Testis (tissue), 3 donors: ENCODE results near the gene ADAD2. TPM values are rescaled to one million over a fixed set of nuclear protein-coding genes. Genes with fewer than 3 reads are reported as not detected.

Experiments
- DNase-seq: peaks from one replicate; pipeline ENCODE4 v3.0.0-alpha.2; 2019
- H3K27ac ChIP-seq, 2 donors: fragments of 200-600 bp; sonication (generic); one replicate each; pipeline ENCODE4 v1.5.1; 2019
- H3K27me3 ChIP-seq: fragments of 200-600 bp; sonication (generic); one replicate; pipeline ENCODE4 v1.5.1; 2019
- H3K36me3 ChIP-seq: fragments of 200-600 bp; sonication (generic); one replicate; pipeline ENCODE4 v1.5.1; 2017; ENCODE audit warnings: low read depth; ENCODE audit errors: missing control alignments
- H3K4me1 ChIP-seq: fragments of 200-600 bp; sonication (generic); one replicate; pipeline ENCODE4 v1.5.1; 2019
- H3K4me3 ChIP-seq, 2 donors: fragments of 200-600 bp; sonication (generic); one replicate each; pipeline ENCODE4 v1.5.1; 2017 to 2019
- H3K9me3 ChIP-seq: fragments of 200-600 bp; sonication (generic); one replicate; pipeline ENCODE4 v1.5.1; 2017
- CTCF ChIP-seq, 3 experiments: fragments of 450-650 bp in 2 of 3; fragments of 200-600 bp in 1 of 3; sonication (generic) in 1 of 3; IDR thresholded peaks; one replicate each; pipeline ENCODE4 v1.5.1; 2016 to 2019; ENCODE audit warnings: antibody characterized with exemption in 3 of 3, mild to moderate bottlenecking in 2 of 3, moderate library complexity in 1 of 3
- POLR2A ChIP-seq: fragments of 450-650 bp; IDR thresholded peaks from one replicate; pipeline ENCODE4 v1.6.1; 2017; ENCODE audit warnings: antibody characterized with exemption, mild to moderate bottlenecking, moderate library complexity
- WGBS, 2 donors: methylation state at CpG; one replicate each; pipeline ENCODE4 v1.1.5; 2018; 5-methylcytosine and 5-hydroxymethylcytosine counted together
- intact Hi-C: fragments of 100-400 bp; cut with DNase I; formaldehyde crosslinking; loops from one replicate; pipeline ENCODE4 v1.15.1; 2023; ENCODE audit warnings: low total_unique reads
- polyA plus RNA-seq: library from polyadenylated mRNA; stranded (reverse); fragments of 350-450 nt; fragmentation: Illumina TruSeq; extraction: RNeasy Lipid Tissue Mini Kit (QIAGEN cat#74804); gene quantifications from one replicate; pipeline ENCODE4 v1.2.3, GENCODE V29; 2014; ENCODE audit warnings: low read depth, low replicate concordance; ENCODE audit not compliant: insufficient read depth
- total RNA-seq, 2 donors: library from RNA; depleted of rRNA; stranded (reverse); fragments of >200 nt; gene quantifications; one replicate each; pipeline ENCODE4 v1.2.3, GENCODE V29; 2016

Gene ADAD2
- total and polyA plus RNA-seq, 3 donors from 2014 or later = 98.4 to 174 (median 133) TPM

GRCh38 chr16:84183911-84184591, 6.9 kb upstream of the ADAD2 start:
- WGBS, 2 donors = 74 to 82% methylated on average over 10 to 11 of the region's 11 CpGs
- Histone ChIP-seq H3K4me1 (peaks cover 30% of the 10 kb centered on the region), H3K4me3 (no peak overlapping the region), H3K27ac (peak overlapping the region; percentile 33 to 50), H3K27me3 (no peaks in the 10 kb centered on the region), H3K36me3 (no peaks in the 10 kb centered on the region), H3K9me3 (no peaks in the 10 kb centered on the region)
- TF ChIP-seq POLR2A = no peak
- peak in 2 of 3 experiments; percentile 17 to 38 for TF ChIP-seq CTCF (IDR thresholded peaks at IDR 0.05)
- intact Hi-C loops = loop anchor here (10.0 kb wide), 1 partner anchor 219 kb away; the partner anchor contains the start of gene NECAB2
- no peak for DNase-seq

GRCh38 chr16:84184775-84185174, 6.2 kb upstream of the ADAD2 start:
- Histone ChIP-seq H3K4me3 (no peak overlapping the region), H3K4me1 (peaks cover 30% of the 10 kb centered on the region), H3K36me3 (no peaks in the 10 kb centered on the region), H3K9me3 (no peaks in the 10 kb centered on the region), H3K27ac (peak overlapping the region; percentile 33 to 50), H3K27me3 (no peaks in the 10 kb centered on the region)
- TF ChIP-seq POLR2A = no peak
- DNase-seq = no peak
- WGBS, 2 donors = 34 to 36% methylated on average over 9 to 10 of the region's 10 CpGs
- intact Hi-C loops = loop anchor here (10.0 kb wide), 1 partner anchor 220 kb away; the partner anchor contains the start of gene NECAB2

- peaks cover 30% of the 10 kb centered on the region for H3K4me1 ChIP-seq
- no peaks in the 10 kb centered on the region for H3K9me3 ChIP-seq
- DNase-seq = peak; percentile 97
- WGBS, 2 donors = 2 to 9% methylated on average over 14 to 55 of the region's 55 CpGs
- TF ChIP-seq CTCF (IDR thresholded peaks at IDR 0.05) = peak; percentile 92 to 97 (median 94)
- TF ChIP-seq POLR2A = no peak
- intact Hi-C loops = loop anchor here (10.0 kb wide), 1 partner anchor 222 kb away; the partner anchor contains the start of gene NECAB2
- H3K4me3 ChIP-seq = peak within 1 kb of the TSS; percentile 81 to 98
- no peaks in the 10 kb centered on the region for H3K27me3 ChIP-seq
- peak within 1 kb of the TSS; percentile 46 to 67 for H3K27ac ChIP-seq
- no peaks in the 10 kb centered on the region for H3K36me3 ChIP-seq
Observed at GRCh38 chr16:84186685-84187437, 4.1 kb upstream of the ADAD2 start, which contains the start of gene TAF1C. Gene TAF1C, minus strand, starts transcription at chr16:84187057. Its CDS starts 2,069 bp downstream, at chr16:84184988.

GRCh38 chr16:84191466-84191865, 509 bp downstream of the ADAD2 start:
- no peak overlapping the region for H3K27ac ChIP-seq
- H3K4me1 ChIP-seq = no peaks in the 10 kb centered on the region
- intact Hi-C loops = no loop called here
- H3K9me3 ChIP-seq = no peaks in the 10 kb centered on the region
- DNase-seq = no peak
- no peaks in the 10 kb centered on the region for H3K36me3 ChIP-seq
- H3K4me3 ChIP-seq = peak overlapping the region; percentile 38 to 61
- TF ChIP-seq CTCF (IDR thresholded peaks at IDR 0.05) (no peak), POLR2A (no peak)
- H3K27me3 ChIP-seq = no peaks in the 10 kb centered on the region
- 80 to 81% methylated on average over 3 to 16 of the region's 16 CpGs for WGBS, 2 donors

GRCh38 chr16:84193480-84193879, 2.5 kb downstream of the ADAD2 start:
- no peak for TF ChIP-seq CTCF (IDR thresholded peaks at IDR 0.05)
- no peak for TF ChIP-seq POLR2A
- intact Hi-C loops = no loop called here
- Histone ChIP-seq H3K36me3 (no peaks in the 10 kb centered on the region), H3K27me3 (no peaks in the 10 kb centered on the region), H3K4me3 (no peak overlapping the region), H3K9me3 (no peaks in the 10 kb centered on the region), H3K27ac (no peak overlapping the region), H3K4me1 (no peaks in the 10 kb centered on the region)
- no peak for DNase-seq
- WGBS, 2 donors = 82 to 94% methylated on average over 7 of the region's 7 CpGs
